ENCODE results near the gene BUB3.

GRCh38 chr10:123187781-123188180 is 33.6 kb downstream of the BUB3 start:
- TF ChIP-seq CTCF (conservative IDR thresholded peaks at IDR 0.05; ENCODE audit: low read length): no peak
- TF ChIP-seq EZH2phosphoT487 (IDR thresholded peaks at IDR 0.05; ENCODE audit: borderline replicate concordance): no peak
